Neutrophil (primary cell): ENCODE data around the gene MAGOHB.
"Not testable (repeated sequence)": the region's sequence is repeated elsewhere in the genome, so short reads cannot be mapped to it uniquely, and the experiment has no call there.

Experiments used
- H3K27ac ChIP-seq: fragments of 200-600 bp; sonication (generic); 2 replicates; pipeline ENCODE4 v1.5.1; 2016; ENCODE audit warnings: mild to moderate bottlenecking, moderate library complexity
- H3K27me3 ChIP-seq: fragments of 200-600 bp; sonication (generic); 2 replicates; pipeline ENCODE4 v1.6.0; 2016; ENCODE audit warnings: mild to moderate bottlenecking
- H3K36me3 ChIP-seq: fragments of 200-600 bp; sonication (generic); 2 replicates; pipeline ENCODE4 v1.5.1; 2017
- H3K4me1 ChIP-seq, 2 experiments: fragments of 200-600 bp in 1 of 2; sonication (generic) in 1 of 2; 1 replicate in 1 of 2; 2 replicates in 1 of 2; pipeline versions ENCODE4 v1.5.1 to v1.6.1; 2013 to 2016; ENCODE audit warnings: low read depth in 1 of 2, low read length in 1 of 2, mild to moderate bottlenecking in 1 of 2, moderate library complexity in 1 of 2; ENCODE audit not compliant: control insufficient read depth in 1 of 2, insufficient read depth in 1 of 2
- H3K4me3 ChIP-seq, 2 experiments: fragments of 200-600 bp in 1 of 2; sonication (generic) in 1 of 2; 1 replicate in 1 of 2; 2 replicates in 1 of 2; pipeline ENCODE4 v1.5.1; 2013 to 2016; ENCODE audit warnings: low read depth in 1 of 2, low read length in 1 of 2, mild to moderate bottlenecking in 1 of 2, moderate library complexity in 1 of 2
- H3K9me3 ChIP-seq: fragments of 200-600 bp; sonication (generic); 2 replicates; pipeline ENCODE4 v1.5.1; 2016
- CTCF ChIP-seq: fragments of 200-600 bp; sonication (generic); IDR thresholded peaks from 2 replicates; pipeline ENCODE4 v1.5.1; 2016; ENCODE audit warnings: antibody characterized with exemption

Gene MAGOHB

DNA sequence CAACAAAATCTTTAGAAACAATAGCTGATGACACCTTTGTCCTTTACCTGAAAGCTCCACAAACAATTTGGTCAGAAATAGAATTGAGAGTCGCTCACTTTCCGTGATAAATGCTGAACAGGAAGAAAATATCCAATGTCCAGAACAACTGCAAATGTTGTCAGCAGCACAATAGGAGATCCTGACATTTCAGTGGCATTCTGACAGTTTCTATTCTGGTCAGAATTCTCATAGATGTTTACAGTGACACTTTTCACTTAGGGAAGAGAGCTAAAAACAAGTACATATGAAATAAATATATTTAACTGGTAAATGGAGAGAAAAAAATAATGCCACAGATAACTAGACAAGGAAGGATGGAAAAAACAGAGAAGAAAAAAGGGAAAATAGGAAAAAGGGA is 39.1 kb downstream of the MAGOHB start:
- no peaks in the 10 kb centered on the region for H3K9me3 ChIP-seq
- H3K27me3 ChIP-seq = no peaks in the 10 kb centered on the region
- no peaks in the 10 kb centered on the region for H3K36me3 ChIP-seq
- TF ChIP-seq CTCF = no peak
- H3K4me1 ChIP-seq = no peaks in the 10 kb centered on the region
- no peak overlapping the region for H3K27ac ChIP-seq
- no peak overlapping the region for H3K4me3 ChIP-seq

- not testable (repeated sequence) for H3K4me1 ChIP-seq, H3K27me3 ChIP-seq, H3K36me3 ChIP-seq, H3K9me3 ChIP-seq, H3K4me3 ChIP-seq, H3K27ac ChIP-seq
These were observed 41.4 kb downstream of the MAGOHB start for GRCh38 chr12:10572021-10572490.

GRCh38 chr12:10571141-10571540 is 42.3 kb downstream of the MAGOHB start:
- Histone ChIP-seq H3K27me3 (no peaks in the 10 kb centered on the region), H3K27ac (no peak overlapping the region), H3K4me3 (no peak overlapping the region), H3K36me3 (no peaks in the 10 kb centered on the region), H3K9me3 (no peaks in the 10 kb centered on the region), H3K4me1 (no peaks in the 10 kb centered on the region)
- TF ChIP-seq CTCF = no peak

DNA sequence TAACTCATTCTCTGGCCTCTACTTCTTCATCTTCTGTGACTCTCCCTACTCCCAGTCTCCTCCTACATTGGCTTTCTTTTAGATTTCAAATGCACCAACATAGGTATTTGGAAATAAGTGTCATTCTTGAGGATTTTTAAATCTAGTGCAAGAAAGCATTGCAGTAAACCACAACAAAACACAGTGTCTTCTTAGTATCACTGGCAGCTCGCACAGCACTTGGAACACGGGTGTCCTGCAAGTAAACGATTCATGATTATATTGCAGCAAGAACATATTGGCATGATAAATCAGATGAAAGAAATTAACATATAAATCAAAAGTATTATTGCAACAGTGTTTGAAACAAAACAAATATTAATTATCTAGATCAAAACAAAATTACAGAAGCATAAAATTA is 45.6 kb downstream of the MAGOHB start:
- Histone ChIP-seq H3K36me3 (no peaks in the 10 kb centered on the region), H3K4me1 (no peaks in the 10 kb centered on the region), H3K9me3 (no peaks in the 10 kb centered on the region), H3K27me3 (no peaks in the 10 kb centered on the region), H3K27ac (no peak overlapping the region), H3K4me3 (no peak overlapping the region)
- TF ChIP-seq CTCF = no peak

DNA sequence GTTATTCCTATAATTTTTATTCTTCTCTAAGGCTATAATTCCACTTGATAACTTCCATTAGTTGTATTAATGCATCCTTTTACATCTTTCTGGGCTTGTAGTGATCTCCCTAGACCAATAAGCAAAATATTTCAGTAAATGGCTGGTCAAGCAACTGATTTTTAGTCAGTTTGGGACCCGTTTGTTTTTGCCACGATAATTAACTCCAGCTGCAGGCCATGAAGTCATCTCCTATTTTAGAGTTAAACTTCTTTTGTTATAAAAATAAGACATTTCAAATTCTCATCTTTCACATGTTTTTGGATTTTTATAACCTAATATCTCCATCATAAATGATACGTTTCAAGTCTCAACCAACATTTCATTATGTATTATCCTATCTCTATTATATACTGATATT is 49.4 kb downstream of the MAGOHB start:
- Histone ChIP-seq H3K4me3 (no peak overlapping the region), H3K9me3 (no peaks in the 10 kb centered on the region), H3K27ac (no peak overlapping the region), H3K36me3 (no peaks in the 10 kb centered on the region), H3K27me3 (no peaks in the 10 kb centered on the region), H3K4me1 (no peaks in the 10 kb centered on the region)
- no peak for TF ChIP-seq CTCF

DNA sequence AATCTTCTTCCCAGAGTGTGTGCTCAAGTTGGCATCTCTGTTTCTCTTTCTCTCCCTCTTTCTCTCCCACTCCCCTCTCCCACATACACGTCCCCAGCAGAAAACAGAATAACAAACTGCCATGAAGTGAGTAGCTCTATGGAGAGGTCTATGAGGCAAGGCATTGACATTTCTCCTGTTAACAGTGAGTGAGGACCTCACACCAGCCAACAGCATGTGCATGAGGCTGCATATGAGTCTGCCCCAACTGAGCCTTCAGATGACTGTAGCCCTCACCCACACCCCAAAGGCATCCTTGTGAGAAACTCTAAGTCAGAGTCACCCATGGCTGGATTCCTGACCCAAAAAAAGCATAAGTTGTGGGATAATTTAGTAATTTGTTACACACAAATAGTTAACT is 50.4 kb downstream of the MAGOHB start:
- H3K27me3 ChIP-seq = no peaks in the 10 kb centered on the region
- TF ChIP-seq CTCF = no peak
- no peaks in the 10 kb centered on the region for H3K36me3 ChIP-seq
- no peaks in the 10 kb centered on the region for H3K9me3 ChIP-seq
- no peak overlapping the region for H3K4me3 ChIP-seq
- no peak overlapping the region for H3K27ac ChIP-seq
- no peaks in the 10 kb centered on the region for H3K4me1 ChIP-seq
